ENCODE measurements around the gene TUBGCP5.

The TUBGCP5 gene

GRCh38 chr15:22951031-22951380, 88.4 kb downstream of the TUBGCP5 start:
- DNase-seq: no peak

- no peak for DNase-seq
These were observed 88.9 kb downstream of the TUBGCP5 start for GRCh38 chr15:22950256-22950990.
